Muscle of leg (tissue), 11 donors: ENCODE data around the gene PRSS22. TPM values are rescaled to one million over a fixed set of nuclear protein-coding genes. Genes with fewer than 3 reads are reported as not detected.
A peak's percentile ranks its signal among the peaks of the same experiment; 100 is the strongest.

Experiments used
- DNase-seq: peaks from one replicate; pipeline ENCODE4 v3.0.0; 2013
- H3K27ac ChIP-seq: one replicate; pipeline ENCODE4 v1.5.1; 2013; ENCODE audit warnings: mild to moderate bottlenecking, low read length, control low read depth
- H3K27me3 ChIP-seq: one replicate; pipeline ENCODE4 v1.6.1; 2013; ENCODE audit warnings: low read length; ENCODE audit not compliant: control insufficient read depth, insufficient read depth
- H3K36me3 ChIP-seq: one replicate; pipeline ENCODE4 v1.6.1; 2013; ENCODE audit warnings: low read length; ENCODE audit not compliant: control insufficient read depth, insufficient read depth
- H3K4me1 ChIP-seq: one replicate; pipeline ENCODE4 v1.6.1; 2013; ENCODE audit warnings: low read length; ENCODE audit not compliant: control insufficient read depth, insufficient read depth
- H3K4me3 ChIP-seq: one replicate; pipeline ENCODE4 v1.5.1; 2013; ENCODE audit warnings: low read length, control low read depth
- H3K9me3 ChIP-seq: replicated peaks from 2 replicates; pipeline ENCODE4 v1.6.1; 2013; ENCODE audit warnings: low read depth, low read length; ENCODE audit not compliant: control insufficient read depth
- WGBS: methylation state at CpG from one replicate; pipeline ENCODE4 v1.1.5; 2013; ENCODE audit warnings: missing lambda C conversion rate; ENCODE audit not compliant: insufficient coverage; 5-methylcytosine and 5-hydroxymethylcytosine counted together
- polyA plus RNA-seq, 8 donors: library from polyadenylated mRNA; unstranded; fragments of 120-200 nt; gene quantifications; one replicate each; pipeline versions ENCODE4 v1.2.1 to v1.2.3, GENCODE V29; 2013; ENCODE audit warnings: inconsistent platforms in 1 of 8, low replicate concordance in 1 of 8; ENCODE audit not compliant: insufficient read length in 8 of 8, insufficient read depth in 1 of 8
- total RNA-seq: library from RNA; stranded (reverse); fragments of 120-200 nt; gene quantifications from one replicate; pipeline ENCODE4 v1.2.4, GENCODE V29; 2013

PRSS22 gene
- total and polyA plus RNA-seq, 9 donors: 0.94 TPM; not detected in 7

- no peaks in the 10 kb centered on the region for H3K36me3 ChIP-seq
- WGBS: 82% methylated on average over 4 of the region's 16 CpGs
- no peak overlapping the region for H3K4me3 ChIP-seq
- peaks cover 32% of the 10 kb centered on the region for H3K27me3 ChIP-seq
- H3K9me3 ChIP-seq: no peaks in the 10 kb centered on the region
- no peaks in the 10 kb centered on the region for H3K4me1 ChIP-seq
- DNase-seq: no peak
- no peak overlapping the region for H3K27ac ChIP-seq
Measured at GRCh38 chr16:2852003-2852730, 5.8 kb downstream of the PRSS22 start.

DNA sequence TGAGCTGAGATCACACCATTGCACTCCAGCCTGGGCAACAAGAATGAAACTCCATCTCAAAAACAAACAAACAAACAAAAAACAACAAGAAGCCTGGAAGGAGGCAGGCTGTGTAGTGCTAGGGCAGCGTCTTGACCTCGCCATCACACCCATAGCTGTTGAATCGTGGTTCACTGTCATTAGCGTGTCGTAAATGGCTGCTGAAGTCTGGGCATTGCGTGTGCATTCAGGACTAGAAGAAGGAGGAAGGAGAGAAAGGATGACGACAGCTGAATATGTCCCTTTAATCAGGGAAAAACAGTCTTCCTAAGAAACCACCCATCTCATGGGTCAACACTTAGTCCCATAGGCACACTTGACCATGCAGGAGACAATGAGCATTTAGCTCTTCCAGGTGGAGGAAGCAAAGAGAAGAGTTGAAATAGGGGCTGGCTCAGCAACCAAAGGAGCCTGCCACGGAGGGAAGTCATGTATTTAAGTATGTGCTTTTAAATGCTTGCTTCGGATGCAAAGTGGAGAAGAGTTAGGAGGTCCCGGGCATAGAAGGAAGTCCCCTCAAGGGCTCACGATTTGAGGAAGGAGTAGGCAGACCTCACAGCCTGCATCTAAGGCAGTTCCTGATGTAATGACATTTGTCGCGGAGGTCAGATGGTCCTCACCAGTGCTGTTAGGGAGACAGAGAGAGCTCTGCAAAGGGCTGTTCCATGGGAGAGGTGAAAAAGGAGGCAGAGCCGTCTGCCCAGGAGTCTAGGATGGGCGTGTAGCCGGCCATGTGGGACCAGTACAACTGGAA, 8.8 kb downstream of the PRSS22 start:
- DNase-seq: no peak
- Histone ChIP-seq H3K36me3 (no peaks in the 10 kb centered on the region), H3K27ac (no peak overlapping the region), H3K27me3 (peaks cover 30% of the 10 kb centered on the region), H3K4me1 (no peaks in the 10 kb centered on the region), H3K4me3 (no peak overlapping the region), H3K9me3 (no peaks in the 10 kb centered on the region)
- WGBS: 73% methylated on average over 9 of the region's 16 CpGs

- no peak overlapping the region for H3K4me3 ChIP-seq
- H3K27ac ChIP-seq: no peak overlapping the region
- peaks cover 10% of the 10 kb centered on the region for H3K4me1 ChIP-seq
- WGBS: 40% methylated on average over 1 of the region's 3 CpGs
- DNase-seq: no peak
- H3K9me3 ChIP-seq: no peaks in the 10 kb centered on the region
- no peaks in the 10 kb centered on the region for H3K36me3 ChIP-seq
- peaks cover 22% of the 10 kb centered on the region for H3K27me3 ChIP-seq
Measured at GRCh38 chr16:2846511-2847310, 11.3 kb downstream of the PRSS22 start.

- no peak overlapping the region for H3K4me3 ChIP-seq
- peaks cover 20% of the 10 kb centered on the region for H3K27me3 ChIP-seq
- no peak overlapping the region for H3K27ac ChIP-seq
- H3K36me3 ChIP-seq: no peaks in the 10 kb centered on the region
- no CpG with 5 or more reads among the region's 5 CpGs for WGBS
- DNase-seq: no peak
- no peaks in the 10 kb centered on the region for H3K9me3 ChIP-seq
- peaks cover 12% of the 10 kb centered on the region for H3K4me1 ChIP-seq
Measured at GRCh38 chr16:2845116-2845515, 12.9 kb downstream of the PRSS22 start.

- Histone ChIP-seq H3K4me1 (peaks cover 15% of the 10 kb centered on the region), H3K4me3 (no peak overlapping the region), H3K27ac (no peak overlapping the region), H3K36me3 (no peaks in the 10 kb centered on the region), H3K27me3 (peaks cover 12% of the 10 kb centered on the region), H3K9me3 (no peaks in the 10 kb centered on the region)
- no peak for DNase-seq
- 83% methylated on average over 7 of the region's 8 CpGs for WGBS
Measured at GRCh38 chr16:2843526-2843925, 14.4 kb downstream of the PRSS22 start.

DNA sequence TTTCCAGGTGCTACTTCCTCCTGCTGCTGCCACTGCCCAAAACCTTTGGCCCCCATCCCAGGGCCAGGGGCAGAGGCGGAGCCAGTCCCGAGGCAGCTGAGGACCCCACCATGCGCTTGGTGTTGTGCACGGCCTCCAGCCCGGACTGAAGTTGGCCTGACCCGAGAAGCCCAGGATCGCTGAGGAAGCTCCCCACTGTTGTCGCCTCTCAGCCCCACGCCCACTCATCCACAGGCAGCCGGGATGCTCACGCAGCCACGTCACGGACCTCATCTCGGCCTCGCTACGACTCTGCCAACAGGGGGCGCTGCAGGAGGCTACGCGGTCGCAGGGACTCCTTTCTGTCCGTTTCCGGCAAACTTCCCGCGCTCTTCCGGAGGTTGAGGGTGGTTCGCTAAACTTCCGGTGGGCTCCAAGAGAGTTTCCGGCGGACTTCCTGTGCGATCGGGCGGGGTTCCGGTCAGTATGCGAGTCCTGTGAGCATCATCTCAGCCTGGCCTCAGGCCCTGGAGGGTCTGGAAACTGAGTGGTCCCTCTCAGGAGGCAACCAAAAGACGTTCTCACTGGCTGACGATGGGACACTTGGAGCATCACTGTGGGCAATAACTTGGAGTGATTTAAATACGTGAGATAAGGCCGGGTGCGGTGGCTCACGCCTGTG, 15.5 kb downstream of the PRSS22 start:
- Histone ChIP-seq H3K36me3 (no peaks in the 10 kb centered on the region), H3K4me3 (peak overlapping the region; percentile 29), H3K9me3 (no peaks in the 10 kb centered on the region), H3K4me1 (peaks cover 15% of the 10 kb centered on the region), H3K27me3 (peaks cover 14% of the 10 kb centered on the region), H3K27ac (no peak overlapping the region)
- WGBS: 28% methylated on average over 36 of the region's 40 CpGs
- peak; percentile 51 for DNase-seq

DNA sequence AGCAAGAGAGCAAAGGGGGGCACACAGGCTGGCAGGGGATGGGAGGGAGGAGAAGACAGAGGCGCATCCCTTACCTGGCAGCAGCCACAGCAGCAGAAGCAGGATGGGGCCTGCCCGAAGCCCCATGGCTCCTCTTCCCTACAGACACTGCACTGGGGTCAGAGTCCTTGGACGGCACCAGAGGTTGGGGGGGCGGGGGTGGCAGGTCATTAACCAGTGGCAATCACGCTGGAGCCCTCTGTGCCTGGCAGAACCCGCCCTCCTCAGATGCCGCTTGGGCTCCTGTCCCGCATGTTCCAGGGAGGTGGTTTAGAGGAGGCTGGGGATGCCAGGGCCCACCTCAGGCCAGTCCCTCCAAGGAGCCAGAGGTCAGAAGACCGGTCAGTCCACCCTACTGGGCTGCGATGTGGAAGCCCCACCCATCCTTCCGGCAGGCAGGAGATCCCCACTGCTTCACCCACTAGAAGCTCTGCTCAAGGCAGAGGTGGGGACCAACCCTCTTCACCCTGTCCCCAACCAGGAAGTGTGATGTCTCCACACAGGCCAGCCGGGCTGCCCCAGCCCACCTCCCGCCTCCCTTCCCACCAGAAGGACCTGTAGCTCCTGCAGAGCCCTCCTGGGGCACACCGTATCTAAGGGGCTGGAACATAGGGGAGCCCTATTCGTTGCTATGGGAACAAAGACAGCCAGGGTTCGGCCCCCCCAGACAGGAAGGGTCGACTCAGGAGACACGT, 16.2 kb downstream of the PRSS22 start:
- peak overlapping the region; percentile 29 for H3K4me3 ChIP-seq
- DNase-seq: no peak
- H3K9me3 ChIP-seq: no peaks in the 10 kb centered on the region
- WGBS: 80% methylated on average over 13 of the region's 18 CpGs
- H3K36me3 ChIP-seq: no peaks in the 10 kb centered on the region
- H3K27ac ChIP-seq: no peak overlapping the region
- H3K27me3 ChIP-seq: peaks cover 12% of the 10 kb centered on the region
- peaks cover 15% of the 10 kb centered on the region for H3K4me1 ChIP-seq

DNA sequence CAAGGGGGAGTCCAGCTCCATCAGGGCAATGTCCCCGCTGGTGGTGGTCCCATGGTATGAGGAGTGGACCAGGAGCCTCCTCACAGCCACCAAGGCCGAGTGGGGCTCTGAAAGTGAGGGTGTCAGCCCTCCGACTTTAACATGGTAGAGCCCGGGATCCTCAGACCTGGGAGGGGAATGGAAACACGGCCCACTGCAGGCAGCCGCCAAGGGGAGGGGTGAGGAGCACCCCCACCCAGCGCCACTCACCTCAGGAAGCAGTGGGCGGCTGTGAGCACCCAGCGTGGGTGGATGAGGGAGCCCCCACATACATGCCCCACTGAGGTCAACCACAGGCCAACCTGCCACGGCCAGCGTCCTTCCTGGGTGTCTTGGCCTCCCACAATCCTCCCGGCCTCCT, 17.1 kb downstream of the PRSS22 start:
- Histone ChIP-seq H3K4me1 (peaks cover 15% of the 10 kb centered on the region), H3K27ac (no peak overlapping the region), H3K9me3 (no peaks in the 10 kb centered on the region), H3K36me3 (no peaks in the 10 kb centered on the region), H3K4me3 (no peak overlapping the region), H3K27me3 (peaks cover 19% of the 10 kb centered on the region)
- 79% methylated on average over 11 of the region's 12 CpGs for WGBS
- no peak for DNase-seq

- H3K27me3 ChIP-seq: peaks cover 23% of the 10 kb centered on the region
- WGBS: 84% methylated on average over 15 of the region's 15 CpGs
Measured at GRCh38 chr16:2839650-2840450, 18.1 kb downstream of the PRSS22 start.

More at GRCh38 chr16:2839650-2840450, 18.1 kb downstream of the PRSS22 start:
- Histone ChIP-seq H3K9me3 (no peaks in the 10 kb centered on the region), H3K27ac (no peak overlapping the region), H3K4me1 (peaks cover 15% of the 10 kb centered on the region), H3K4me3 (no peak overlapping the region), H3K36me3 (no peaks in the 10 kb centered on the region)
- DNase-seq: no peak
